Peyer's patch (tissue), 4 donors: Measurements from ENCODE around the gene GPATCH1. TPM values are rescaled to one million over a fixed set of nuclear protein-coding genes. Genes with fewer than 3 reads are reported as not detected.

Experiments
- DNase-seq, 3 donors: peaks; one replicate each; pipeline ENCODE4 v3.0.0-alpha.2; 2017 to 2019
- H3K27ac ChIP-seq, 4 donors: fragments of 200-600 bp; sonication (generic); one replicate each; pipeline ENCODE4 v1.5.1; 2016 to 2019
- H3K27me3 ChIP-seq, 2 donors: fragments of 200-600 bp; sonication (generic); one replicate each; pipeline ENCODE4 v1.5.1; 2019
- H3K36me3 ChIP-seq, 3 donors: fragments of 200-600 bp; sonication (generic); one replicate each; pipeline ENCODE4 v1.5.1; 2016 to 2019
- H3K4me1 ChIP-seq, 4 donors: fragments of 200-600 bp; sonication (generic); one replicate each; pipeline ENCODE4 v1.5.1; 2016 to 2019
- H3K4me3 ChIP-seq, 4 donors: fragments of 200-600 bp; sonication (generic); 1 replicate in 3 of 4; 2 replicates in 1 of 4; pipeline ENCODE4 v1.5.1; 2016 to 2019; ENCODE audit warnings: mild to moderate bottlenecking in 1 of 4
- H3K9me3 ChIP-seq, 4 donors: fragments of 200-600 bp; sonication (generic); one replicate each; pipeline ENCODE4 v1.5.1; 2016 to 2019; ENCODE audit warnings: mild to moderate bottlenecking in 1 of 4
- POLR2A ChIP-seq, 2 donors: fragments of 450-650 bp; IDR thresholded peaks; one replicate each; pipeline ENCODE4 v1.5.1; 2017; ENCODE audit warnings: antibody characterized with exemption in 2 of 2, mild to moderate bottlenecking in 2 of 2, moderate library complexity in 2 of 2
- total RNA-seq, 4 donors: library from RNA; depleted of rRNA; stranded (reverse); fragments of >200 nt; gene quantifications; one replicate each; pipeline ENCODE4 v1.1.0, GENCODE V29; 2016
- TF ChIP-seq, protein P1 (sequence below), 6 experiments: fragments of 450-650 bp in 4 of 6; fragments of 200-600 bp in 2 of 6; sonication (generic) in 1 of 6; IDR thresholded peaks; one replicate each; pipeline ENCODE4 v1.5.1; 2017 to 2019; ENCODE audit warnings: antibody characterized with exemption in 6 of 6, mild to moderate bottlenecking in 3 of 6, moderate library complexity in 1 of 6

GPATCH1 gene
- total RNA-seq, 4 donors from 2014 or later: 10.2 to 28.9 (median 19.5) TPM

DNA sequence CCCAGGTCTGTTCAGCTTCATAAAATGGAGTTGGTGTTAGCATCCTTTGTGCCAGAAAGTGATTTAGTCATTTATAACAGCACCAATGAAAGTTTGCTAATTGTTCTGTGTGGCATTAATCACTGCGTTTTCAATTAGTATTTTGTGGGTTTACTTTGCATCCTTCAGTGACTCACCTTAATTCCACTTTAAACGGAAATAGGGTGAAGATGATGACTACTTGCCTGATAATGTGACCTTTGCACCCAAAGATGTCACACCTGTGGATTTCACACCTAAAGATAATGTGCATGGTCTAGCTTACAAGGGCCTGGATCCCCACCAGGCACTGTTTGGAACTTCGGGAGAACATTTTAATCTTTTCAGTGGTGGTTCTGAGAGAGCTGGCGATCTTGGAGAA lies 15.0 kb downstream of the GPATCH1 start:
- H3K4me3 ChIP-seq: no peak overlapping the region
- H3K9me3 ChIP-seq: no peaks in the 10 kb centered on the region
- H3K4me1 ChIP-seq: peaks cover 0 to 7% (median 0%) of the 10 kb centered on the region in 4 donors
- peak overlapping the region in 1 of 4 donors; percentile 41 for H3K27ac ChIP-seq
- no peaks in the 10 kb centered on the region for H3K27me3 ChIP-seq
- TF ChIP-seq, protein P1, sequence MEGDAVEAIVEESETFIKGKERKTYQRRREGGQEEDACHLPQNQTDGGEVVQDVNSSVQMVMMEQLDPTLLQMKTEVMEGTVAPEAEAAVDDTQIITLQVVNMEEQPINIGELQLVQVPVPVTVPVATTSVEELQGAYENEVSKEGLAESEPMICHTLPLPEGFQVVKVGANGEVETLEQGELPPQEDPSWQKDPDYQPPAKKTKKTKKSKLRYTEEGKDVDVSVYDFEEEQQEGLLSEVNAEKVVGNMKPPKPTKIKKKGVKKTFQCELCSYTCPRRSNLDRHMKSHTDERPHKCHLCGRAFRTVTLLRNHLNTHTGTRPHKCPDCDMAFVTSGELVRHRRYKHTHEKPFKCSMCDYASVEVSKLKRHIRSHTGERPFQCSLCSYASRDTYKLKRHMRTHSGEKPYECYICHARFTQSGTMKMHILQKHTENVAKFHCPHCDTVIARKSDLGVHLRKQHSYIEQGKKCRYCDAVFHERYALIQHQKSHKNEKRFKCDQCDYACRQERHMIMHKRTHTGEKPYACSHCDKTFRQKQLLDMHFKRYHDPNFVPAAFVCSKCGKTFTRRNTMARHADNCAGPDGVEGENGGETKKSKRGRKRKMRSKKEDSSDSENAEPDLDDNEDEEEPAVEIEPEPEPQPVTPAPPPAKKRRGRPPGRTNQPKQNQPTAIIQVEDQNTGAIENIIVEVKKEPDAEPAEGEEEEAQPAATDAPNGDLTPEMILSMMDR (IDR thresholded peaks at IDR 0.05): peak in 2 of 6 experiments; percentile 13
- no peak for TF ChIP-seq POLR2A (IDR thresholded peaks at IDR 0.05)
- DNase-seq: peak in 1 of 3 donors; percentile 57
- H3K36me3 ChIP-seq: peaks cover 0 to 57% (median 0%) of the 10 kb centered on the region in 3 donors

DNA sequence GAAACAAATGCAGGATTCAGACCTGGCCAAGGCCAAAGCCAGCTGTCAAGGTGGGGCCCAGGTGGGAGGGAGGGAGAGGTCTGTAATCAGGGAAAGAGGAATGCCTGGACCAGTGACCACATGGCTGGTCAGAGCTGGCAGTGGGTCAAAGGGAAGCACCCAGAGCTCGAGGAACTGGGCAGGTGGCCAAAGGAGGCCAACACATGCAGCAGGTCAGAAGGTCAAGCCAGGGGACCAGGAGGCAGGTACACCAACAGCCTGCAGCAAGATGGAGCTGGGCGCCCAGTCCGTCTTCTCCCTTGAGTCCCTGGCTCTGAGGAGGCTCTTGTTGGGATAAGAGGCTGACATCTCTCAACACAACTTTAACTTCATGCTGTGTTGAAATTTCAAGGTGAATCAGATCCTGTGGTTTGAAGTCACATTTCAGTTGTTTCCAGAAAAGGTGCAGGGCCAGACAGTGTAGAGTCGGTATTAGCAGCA lies 17.1 kb downstream of the GPATCH1 start:
- peaks cover 0 to 62% (median 0%) of the 10 kb centered on the region in 3 donors for H3K36me3 ChIP-seq
- no peak overlapping the region for H3K27ac ChIP-seq
- H3K4me3 ChIP-seq: no peak overlapping the region
- no peaks in the 10 kb centered on the region for H3K27me3 ChIP-seq
- TF ChIP-seq POLR2A (IDR thresholded peaks at IDR 0.05): no peak
- TF ChIP-seq, protein P1 (IDR thresholded peaks at IDR 0.05): no peak
- peak in 1 of 3 donors; percentile 54 for DNase-seq
- no peaks in the 10 kb centered on the region for H3K9me3 ChIP-seq
- H3K4me1 ChIP-seq: peaks cover 0 to 7% (median 0%) of the 10 kb centered on the region in 4 donors

DNA sequence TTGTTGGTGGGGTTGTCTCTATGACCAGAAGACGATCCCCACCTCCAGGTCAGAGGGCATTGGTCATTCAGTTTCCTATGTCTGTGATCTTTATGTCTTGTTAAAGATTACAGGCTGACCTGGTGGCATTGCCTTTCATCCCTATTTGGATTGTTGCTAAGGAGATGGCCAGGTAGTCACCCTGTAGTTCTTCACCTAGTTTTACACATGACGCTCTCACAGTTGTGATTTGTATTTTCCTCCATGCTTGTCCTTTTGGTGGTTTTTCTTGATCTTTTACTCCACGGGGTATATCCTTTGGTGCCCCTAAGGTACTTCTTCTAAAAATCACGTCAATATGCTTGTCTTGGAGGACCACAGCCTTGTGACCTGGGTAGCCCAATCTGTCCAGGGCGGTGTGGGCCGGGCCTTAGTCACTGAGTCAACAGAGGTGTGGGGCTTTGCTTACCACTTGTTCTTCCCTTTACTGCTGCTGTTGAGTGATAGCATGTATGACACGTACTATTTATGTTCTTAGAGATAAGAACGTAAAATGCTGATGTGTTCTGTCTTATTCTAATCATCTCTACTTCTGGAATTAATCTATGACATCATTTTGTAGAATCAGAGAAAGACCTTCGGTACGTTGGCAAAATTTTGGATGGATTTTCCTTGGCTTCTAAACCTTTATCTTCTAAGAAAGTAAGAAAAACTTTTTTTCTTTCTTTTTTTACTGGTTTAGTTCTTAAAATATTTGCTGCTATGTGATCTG lies 20.1 kb downstream of the GPATCH1 start:
- Histone ChIP-seq H3K27me3 (no peaks in the 10 kb centered on the region), H3K27ac (peak overlapping the region in 3 of 4 donors; percentile 19 to 75 (median 59)), H3K36me3 (peaks cover 0 to 51% (median 0%) of the 10 kb centered on the region in 3 donors), H3K9me3 (no peaks in the 10 kb centered on the region), H3K4me1 (no peaks in the 10 kb centered on the region), H3K4me3 (no peak overlapping the region)
- TF ChIP-seq, protein P1 (IDR thresholded peaks at IDR 0.05): no peak
- peak in 1 of 2 donors; percentile 0 for TF ChIP-seq POLR2A (IDR thresholded peaks at IDR 0.05)
- peak in 2 of 3 donors; percentile 82 to 86 for DNase-seq

DNA sequence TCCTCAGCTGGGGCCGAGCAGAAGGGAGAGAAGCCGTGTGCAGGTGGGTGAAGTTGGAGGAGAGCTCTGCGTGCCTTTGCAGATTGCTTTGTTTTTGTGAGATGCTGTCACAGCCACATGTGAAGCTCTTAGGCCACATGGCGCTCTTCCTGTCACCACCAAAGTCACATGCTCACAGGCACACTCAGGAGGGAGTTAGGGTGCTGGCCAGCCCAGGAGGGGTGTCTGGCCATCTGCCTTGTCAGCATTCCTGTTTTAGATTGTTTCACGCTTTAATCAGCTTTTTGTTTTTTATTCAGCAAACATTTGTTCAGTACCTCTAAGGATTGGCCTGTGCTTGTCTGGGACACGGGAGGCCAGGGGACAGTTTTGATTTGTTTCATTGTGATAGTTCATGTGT lies 21.9 kb downstream of the GPATCH1 start:
- Histone ChIP-seq H3K9me3 (no peaks in the 10 kb centered on the region), H3K27me3 (no peaks in the 10 kb centered on the region), H3K4me3 (no peak overlapping the region), H3K27ac (no peak overlapping the region), H3K4me1 (no peaks in the 10 kb centered on the region), H3K36me3 (peaks cover 0 to 53% (median 0%) of the 10 kb centered on the region in 3 donors)
- DNase-seq: no peak
- TF ChIP-seq POLR2A (IDR thresholded peaks at IDR 0.05): no peak
- TF ChIP-seq, protein P1 (IDR thresholded peaks at IDR 0.05): no peak

DNA sequence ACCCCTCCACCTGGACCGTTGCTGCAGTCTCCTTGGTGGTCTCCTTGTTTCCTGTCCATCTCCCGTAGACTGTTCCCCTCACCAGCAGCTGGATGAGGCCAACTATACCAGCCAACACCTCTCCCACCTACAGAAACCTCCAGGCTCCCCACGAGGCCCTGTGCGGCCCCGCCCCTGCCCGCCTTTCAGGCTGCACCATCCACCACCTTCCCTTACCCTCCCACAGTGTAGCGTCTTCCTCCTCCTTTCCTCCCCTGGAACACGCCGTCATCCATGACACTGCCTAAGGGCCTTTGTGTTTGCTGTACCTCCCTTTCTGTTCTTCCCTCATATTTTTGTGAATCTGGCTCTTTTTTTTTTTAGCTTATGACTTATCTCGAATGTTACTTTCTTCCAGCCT lies 27.2 kb downstream of the GPATCH1 start:
- no peaks in the 10 kb centered on the region for H3K4me1 ChIP-seq
- TF ChIP-seq, protein P1 (IDR thresholded peaks at IDR 0.05): no peak
- TF ChIP-seq POLR2A (IDR thresholded peaks at IDR 0.05): no peak
- peaks cover 0 to 75% (median 0%) of the 10 kb centered on the region in 3 donors for H3K36me3 ChIP-seq
- no peaks in the 10 kb centered on the region for H3K27me3 ChIP-seq
- H3K9me3 ChIP-seq: no peaks in the 10 kb centered on the region
- H3K27ac ChIP-seq: no peak overlapping the region
- DNase-seq: no peak
- no peak overlapping the region for H3K4me3 ChIP-seq
